G401 (cell line): ENCODE data around the gene NT5C1B. TPM values are rescaled to one million over a fixed set of nuclear protein-coding genes. Genes with fewer than 3 reads are reported as not detected.

Source experiments
- DNase-seq: peaks from one replicate; pipeline ENCODE4 v3.0.0-alpha.2; 2015; ENCODE audit warnings: low spot score
- in situ Hi-C: cut with HindIII; loops from 2 replicates; pipeline ENCODE4 v1.10.0; 2016; ENCODE audit warnings: low sequenced_read_pairs, mixed read lengths
- total RNA-seq: library from RNA; depleted of rRNA; stranded (reverse); fragments of >200 nt; shearing (Covaris generic); gene quantifications from 2 replicates; pipeline ENCODE4 v1.2.3, GENCODE V29; 2014

Gene NT5C1B
- total RNA-seq, 1 experiment from 2014 or later, result not detected

DNA sequence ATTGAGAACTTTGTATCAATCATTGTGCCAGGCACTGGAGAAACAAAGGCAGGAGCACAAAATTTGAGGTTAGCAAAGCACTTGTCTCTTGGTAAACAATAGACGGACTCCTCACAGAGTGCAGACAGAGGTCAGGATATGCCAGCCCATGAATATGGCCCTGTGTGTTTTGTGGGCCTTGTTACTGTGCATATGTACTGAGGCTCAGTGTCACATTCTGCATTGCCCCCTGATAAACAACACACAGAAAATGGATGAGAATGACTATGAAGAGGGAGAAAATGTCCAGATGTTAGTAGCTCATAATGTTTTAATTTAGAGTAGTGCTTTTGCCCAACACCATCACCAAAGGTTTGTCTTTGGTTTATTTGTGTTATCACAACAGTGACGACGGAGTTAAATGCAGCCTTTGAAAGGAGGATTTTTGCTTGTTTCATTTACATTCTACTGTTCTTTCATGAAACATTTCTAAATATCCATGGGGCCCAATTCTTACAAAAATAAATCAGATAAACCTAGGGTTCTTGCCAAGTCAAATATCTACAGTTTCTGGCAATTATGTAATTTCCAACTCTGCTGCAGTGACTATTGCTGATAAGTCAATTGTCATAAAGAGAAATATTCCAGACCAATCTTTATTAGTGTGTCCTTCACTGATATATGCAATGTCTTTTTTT is 14.6 kb upstream of the NT5C1B start:
- in situ Hi-C loops, result no loop called here

DNA sequence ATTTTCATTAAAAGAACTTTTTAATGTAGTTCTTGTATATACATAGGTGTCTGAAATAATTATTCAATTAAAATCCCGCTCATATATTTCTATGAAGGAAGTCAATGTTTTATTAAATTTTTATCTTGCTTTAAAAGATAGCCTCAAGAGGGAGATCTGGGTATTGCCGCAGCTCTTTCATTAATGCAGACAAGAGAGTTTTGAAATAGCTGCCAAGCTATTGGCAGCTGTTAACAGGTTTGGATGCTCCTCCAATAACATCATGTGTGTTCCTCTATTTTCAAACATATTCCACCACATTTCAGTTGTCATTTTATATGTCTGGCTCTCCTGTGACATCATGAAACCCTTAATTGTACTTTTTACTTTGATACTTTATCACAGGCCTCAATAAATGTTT is 12.9 kb upstream of the NT5C1B start:
- no peak for DNase-seq
- in situ Hi-C loops, result no loop called here

More for the DNA sequence above, 14.6 kb upstream of the NT5C1B start:
- no peak for DNase-seq

DNA sequence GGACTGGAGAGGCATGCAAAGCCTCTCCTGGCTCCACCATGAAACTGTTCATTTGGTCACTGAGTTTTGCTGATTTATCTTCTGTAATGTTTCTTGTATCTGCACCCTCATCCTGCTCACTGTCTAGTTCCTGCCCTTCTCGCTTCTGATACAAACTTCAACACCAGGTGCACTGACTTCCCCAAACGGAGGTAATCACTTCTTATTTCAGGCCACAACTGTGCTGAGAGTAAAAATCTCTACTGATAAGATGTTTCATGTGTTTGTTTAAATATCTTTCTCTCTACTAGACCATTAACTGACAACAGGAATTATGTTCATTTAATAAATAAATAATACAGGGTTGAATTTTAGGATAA is 10.9 kb upstream of the NT5C1B start:
- no peak for DNase-seq
- in situ Hi-C loops, result no loop called here

DNA sequence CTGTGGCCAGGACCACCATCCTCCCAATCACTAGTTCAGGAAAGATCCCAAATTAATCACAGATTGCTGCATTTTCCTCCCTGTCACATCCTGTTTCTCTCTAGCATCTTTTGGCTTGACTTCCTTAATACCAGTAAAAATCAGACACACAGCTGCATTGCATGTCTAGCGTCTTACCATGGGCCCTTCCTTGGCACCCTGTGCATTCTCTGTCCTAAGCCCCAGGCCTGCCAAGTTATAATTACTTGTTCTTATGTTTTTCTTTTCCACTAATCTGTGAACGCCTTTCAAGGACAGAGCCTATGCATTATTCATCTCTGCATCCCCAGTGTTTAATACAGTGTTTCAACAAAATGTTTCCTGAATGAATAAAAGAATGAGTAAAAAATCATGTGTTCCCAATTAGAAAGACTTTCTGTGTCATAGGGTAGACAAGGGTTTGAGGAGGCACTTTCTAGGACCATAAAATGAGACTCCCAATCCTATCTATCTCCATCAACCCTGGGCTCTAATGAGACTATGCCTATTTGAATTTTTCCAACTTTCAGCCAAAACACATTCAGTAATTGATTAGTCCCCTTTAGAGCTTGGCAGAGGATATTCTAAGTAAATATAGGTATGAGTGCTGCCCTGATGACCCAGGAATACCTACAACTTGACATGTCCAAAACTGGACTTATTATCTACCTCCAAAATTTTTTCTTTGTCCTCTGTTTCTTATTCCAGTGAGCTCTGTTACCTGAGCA is 10.3 kb upstream of the NT5C1B start:
- in situ Hi-C loops, result no loop called here

DNA sequence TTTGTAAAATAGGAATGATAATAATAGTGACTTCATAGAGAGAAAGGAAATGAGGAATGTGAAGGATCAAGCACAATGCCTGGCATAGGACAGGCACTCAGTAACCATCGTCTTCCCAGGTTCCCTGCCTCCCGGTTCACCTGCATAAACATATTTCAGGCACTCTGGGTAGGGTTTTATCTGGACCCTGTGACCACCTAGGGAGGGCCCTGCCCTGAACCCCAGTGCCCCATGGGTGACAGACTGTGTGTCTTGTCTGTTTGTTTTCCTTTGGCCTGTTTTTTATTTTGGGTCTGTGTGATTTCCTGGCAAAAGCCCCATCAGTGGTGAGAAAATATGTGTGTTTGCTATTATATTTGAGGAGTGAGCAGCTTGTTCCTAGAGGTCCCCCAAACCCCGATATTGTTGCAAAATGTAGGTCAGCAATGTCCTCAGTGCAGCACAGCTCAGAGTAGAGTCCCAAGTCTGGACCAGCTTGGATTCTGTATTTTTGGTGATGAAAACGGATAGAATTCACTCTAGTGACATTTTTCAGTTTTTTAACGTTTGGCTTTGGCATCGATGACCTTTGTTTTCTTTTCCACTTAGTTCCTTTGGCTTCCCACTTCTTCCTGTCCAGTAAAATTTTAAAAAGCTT is 9.6 kb upstream of the NT5C1B start:
- in situ Hi-C loops, result no loop called here
- no peak for DNase-seq

More for the DNA sequence above, 10.3 kb upstream of the NT5C1B start:
- no peak for DNase-seq

DNA sequence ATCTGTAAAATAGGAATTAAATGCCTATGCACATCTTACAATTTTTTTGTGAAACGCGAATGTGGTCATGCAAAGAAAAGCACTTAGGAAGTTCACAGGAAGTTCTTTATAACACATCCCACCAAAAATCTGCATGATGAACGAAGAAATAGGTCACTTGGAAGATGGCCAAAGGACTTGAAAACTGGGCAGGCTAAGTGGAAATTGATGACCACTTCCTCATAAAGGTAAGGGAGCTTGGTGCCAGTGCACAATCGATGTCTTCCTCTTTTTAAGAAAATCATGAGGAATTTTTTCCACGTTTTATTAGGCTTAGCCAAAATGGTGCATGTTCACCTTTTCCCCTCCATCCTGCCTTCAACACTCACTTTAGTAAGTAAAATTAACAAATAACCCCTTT is 8.2 kb upstream of the NT5C1B start:
- in situ Hi-C loops, result no loop called here
- no peak for DNase-seq

DNA sequence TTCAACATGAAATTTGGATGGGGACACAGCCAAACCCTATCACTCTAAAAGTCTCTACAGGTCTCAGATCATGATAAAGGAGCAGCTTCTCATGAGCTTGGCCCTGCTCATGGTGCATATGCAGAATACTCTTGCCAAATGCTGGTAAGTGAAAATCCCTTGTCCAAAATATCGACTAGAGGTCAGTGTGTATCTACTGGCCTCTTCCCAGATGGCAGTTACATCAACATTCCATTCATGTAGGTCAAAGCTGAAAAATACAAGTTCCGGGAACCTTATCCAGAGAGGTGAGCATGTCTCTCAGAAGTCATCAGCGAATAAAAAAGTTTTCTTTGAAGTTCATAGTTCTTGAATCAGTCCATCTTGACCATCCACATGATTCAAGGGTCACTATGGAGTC is 7.6 kb upstream of the NT5C1B start:
- DNase-seq, result no peak
- in situ Hi-C loops, result no loop called here

DNA sequence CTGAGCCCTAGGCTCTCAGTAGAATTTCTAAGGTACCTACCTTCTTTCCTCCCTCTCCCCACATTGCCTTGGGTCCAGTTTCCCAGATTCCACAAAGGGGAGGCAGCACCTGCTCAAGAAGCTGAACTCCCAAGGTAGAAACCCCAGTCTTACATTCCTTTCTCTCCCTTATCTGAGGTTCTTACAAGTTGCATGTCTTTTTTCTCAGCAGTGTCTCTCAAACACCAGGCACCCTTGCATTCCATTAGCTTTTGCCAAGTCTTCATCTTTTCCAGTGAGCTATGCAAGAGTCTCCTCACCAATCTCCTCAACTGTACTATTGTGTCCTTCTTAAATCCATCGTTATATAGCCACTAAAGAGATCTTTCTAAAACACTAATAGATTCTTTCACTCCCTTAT is 4.1 kb upstream of the NT5C1B start:
- in situ Hi-C loops, result no loop called here
- no peak for DNase-seq

DNA sequence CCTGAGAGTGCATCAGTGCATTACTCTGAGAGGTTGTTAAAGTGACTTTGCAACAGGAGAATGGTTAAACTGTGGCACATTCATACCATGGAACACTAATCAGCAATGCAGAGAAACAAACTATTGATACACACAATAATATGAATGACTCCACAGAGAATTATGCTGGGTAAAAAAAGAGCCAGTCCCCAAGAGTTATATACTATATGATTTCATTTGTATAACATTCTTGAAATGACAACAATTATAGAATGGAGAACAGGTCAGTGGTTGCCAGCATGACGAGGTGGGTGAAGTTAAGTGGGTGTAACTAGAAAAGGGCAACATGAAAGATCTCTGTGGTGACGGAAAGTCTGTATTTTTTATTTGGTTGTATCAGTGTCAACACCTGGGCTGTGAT is 3.0 kb upstream of the NT5C1B start:
- in situ Hi-C loops, result no loop called here
- DNase-seq, result no peak

DNA sequence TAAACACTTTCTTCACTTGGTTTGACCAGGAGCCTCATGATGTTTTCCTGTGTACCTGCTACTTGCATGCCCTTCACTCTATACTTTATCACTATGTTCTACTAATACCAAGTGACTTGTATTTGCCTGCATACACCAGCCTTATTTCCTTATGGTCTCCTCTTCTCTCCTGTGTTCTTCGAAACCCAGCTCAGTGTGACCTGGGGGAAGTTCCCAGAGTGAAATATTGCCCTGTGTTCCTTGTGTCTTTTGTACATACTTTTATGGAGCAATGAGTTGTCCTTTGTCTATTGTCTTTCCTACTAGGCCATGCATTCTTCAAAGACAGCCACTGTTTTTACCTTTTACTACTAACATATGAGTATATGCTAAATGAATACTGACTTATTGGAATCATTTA is 567 bp downstream of the NT5C1B start:
- in situ Hi-C loops, result no loop called here
- DNase-seq, result no peak

DNA sequence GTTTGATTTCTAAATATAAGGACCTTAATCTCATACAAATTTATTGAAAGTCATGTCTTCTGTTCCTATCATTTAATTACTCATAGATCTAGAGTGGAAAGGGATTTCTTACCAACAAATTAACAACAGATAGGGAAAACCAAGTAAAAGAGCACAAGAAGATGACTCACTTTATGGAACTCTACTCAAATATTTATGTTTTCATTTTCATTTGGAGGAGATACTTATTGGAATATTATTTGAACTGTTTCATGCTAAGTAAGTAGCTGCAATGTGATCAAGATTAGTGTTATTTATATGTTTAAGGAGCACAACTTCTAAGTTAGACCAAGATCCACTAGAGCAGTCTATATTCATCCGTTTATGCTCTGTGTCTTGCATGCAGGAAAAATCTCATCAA is 1.3 kb downstream of the NT5C1B start:
- no peak for DNase-seq
- in situ Hi-C loops, result no loop called here

DNA sequence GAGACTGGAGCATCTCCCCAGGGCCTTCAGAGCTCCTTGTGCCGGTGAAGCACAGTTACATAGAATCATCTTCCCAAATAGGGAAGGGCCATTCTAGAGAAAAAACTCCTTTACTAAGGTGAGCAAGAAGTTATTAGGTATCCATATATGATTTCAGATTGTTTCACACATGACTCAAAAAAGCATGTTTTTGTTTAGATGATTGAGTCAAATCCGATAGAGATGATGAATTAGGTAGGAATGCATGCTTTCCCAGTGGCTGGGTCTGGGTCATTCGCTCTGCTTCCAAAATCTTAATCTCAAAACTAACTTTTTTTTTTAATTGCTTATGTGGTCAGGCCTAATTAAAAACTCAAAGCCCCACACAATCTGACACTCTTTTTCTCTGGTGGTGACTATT is 3.8 kb downstream of the NT5C1B start:
- no peak for DNase-seq
- in situ Hi-C loops, result no loop called here

DNA sequence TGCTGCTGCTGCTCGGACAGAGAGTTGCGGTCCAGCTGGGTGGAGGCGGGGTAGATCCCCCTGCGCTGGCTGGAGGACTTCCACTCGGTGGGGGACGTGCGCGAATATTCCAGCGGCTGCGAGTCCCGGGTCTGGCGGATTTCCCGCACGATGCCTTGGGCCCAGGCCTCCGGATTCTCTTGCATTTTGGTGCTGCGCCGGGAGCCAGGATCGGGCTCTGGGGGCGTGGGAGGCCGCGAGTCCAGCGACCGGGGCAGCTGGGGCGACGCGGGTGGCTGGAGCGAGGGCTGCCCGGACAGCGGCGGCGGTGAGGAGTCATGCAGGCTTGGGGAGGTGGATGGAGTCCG is 4.8 kb downstream of the NT5C1B start:
- no peak for DNase-seq
- in situ Hi-C loops, result no loop called here

DNA sequence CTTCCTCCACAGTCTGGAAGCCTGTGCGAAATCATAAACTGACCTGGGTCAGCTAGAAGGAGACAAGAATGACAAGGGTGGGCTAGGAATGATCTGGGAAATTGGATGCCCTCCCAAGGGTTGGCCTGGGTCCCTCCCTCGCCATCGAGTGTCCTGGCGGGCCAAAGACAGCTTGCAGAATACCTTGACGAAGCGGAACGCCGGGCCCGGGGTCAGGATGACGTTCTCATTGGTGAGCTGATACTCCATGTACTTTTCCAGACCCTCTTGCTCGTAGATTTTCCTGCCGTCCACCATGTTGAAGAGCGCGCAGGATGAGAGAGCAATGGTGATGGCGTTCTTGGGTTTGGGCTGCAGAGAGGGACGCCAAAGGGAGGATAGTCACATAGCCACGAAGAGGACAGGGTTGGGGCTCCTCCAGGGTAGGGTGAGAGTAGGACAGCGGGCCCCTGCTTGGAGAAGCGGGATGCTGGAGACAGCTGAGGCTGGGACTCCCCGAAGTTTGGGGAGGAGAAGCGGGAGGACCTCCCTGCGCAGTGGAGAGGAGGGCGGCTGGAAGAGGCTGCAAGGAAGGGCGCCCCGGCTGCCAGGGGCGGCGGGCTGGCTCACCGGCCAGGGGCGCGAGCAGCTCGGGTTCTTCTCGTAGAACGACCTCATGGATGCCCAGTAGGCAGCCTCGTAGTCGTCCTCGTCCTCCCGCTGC is 5.3 kb downstream of the NT5C1B start:
- DNase-seq, result no peak
- in situ Hi-C loops, result no loop called here

DNA sequence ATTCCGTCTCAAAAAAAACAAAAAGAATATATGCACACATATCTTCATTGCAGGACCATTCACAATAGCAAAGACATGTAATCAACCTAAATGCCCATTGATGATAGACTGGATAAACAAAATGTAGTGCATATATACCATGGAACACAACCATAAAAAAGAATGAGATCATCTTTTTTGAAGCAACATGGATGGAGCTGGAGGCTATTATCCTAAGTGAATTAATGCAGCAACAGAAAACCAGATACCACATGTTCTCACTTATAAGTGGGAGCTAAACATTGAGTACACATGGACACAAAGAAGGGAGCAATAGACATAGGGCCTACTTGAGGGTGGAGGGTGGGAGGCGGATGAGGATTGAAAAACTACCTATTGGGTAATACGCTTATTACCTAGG is 8.8 kb downstream of the NT5C1B start:
- DNase-seq, result no peak
- in situ Hi-C loops, result no loop called here

DNA sequence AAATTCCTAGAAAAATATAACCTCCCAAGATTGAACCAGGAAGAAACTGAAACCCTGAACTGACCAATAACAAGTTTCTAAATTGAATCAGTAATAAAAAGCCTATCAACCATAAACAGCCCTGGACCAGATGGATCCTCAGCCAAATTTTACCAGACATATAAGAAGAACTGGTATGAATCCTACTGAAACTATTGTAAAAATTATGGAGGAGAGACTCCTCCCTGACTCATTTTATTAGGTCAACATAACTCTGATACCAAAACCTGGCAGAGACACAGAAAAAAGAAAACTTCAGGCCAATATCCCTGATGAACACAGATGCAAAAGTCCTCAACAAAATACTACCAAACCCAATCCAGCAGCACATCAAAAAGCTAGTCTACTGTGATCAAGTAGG is 11.3 kb downstream of the NT5C1B start:
- no peak for DNase-seq
- in situ Hi-C loops, result no loop called here

DNA sequence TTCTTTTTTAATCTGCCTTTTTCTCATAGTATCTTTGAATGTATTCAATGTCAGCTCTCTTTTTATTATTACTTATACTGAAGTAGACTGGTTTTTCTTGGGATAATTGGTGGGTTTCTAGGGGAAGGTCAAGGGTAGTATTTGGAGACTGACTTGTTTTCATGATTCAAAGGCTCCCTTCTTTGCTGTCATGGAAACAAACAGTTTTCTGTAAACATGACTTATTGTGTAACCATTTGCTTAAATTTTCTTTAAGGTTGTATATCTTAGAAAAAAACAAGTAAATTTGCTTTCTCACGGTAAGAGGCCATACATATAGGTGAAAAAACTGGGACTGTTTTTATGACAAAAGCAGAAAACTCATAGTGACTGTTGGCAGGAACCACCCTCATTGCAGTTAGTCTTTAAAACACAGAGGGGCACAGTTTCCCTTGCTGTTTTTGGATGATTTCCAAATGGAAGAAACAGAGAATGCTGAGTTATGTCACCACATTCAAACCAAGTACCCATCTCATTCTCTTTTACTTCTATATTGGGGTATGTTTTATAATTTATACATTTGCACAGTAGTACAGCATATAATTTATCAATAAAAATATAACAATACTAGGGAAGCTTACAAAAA is 23.1 kb downstream of the NT5C1B start:
- DNase-seq, result no peak
- in situ Hi-C loops, result no loop called here

DNA sequence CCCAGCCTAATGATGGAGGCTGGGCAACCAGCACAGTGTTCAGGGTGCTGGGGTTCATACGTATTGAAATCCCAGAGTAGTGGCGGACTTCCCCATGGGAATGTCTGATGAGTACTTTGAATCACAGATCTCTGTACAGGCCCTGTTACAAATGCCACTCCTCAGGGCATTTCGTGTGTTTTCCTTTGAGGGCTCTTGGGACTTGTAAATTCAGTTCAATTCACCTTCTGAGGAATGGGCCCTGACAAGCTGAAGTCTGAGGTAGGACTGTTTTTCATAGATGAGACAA is 28.6 kb downstream of the NT5C1B start:
- no peak for DNase-seq
- in situ Hi-C loops, result no loop called here

DNA sequence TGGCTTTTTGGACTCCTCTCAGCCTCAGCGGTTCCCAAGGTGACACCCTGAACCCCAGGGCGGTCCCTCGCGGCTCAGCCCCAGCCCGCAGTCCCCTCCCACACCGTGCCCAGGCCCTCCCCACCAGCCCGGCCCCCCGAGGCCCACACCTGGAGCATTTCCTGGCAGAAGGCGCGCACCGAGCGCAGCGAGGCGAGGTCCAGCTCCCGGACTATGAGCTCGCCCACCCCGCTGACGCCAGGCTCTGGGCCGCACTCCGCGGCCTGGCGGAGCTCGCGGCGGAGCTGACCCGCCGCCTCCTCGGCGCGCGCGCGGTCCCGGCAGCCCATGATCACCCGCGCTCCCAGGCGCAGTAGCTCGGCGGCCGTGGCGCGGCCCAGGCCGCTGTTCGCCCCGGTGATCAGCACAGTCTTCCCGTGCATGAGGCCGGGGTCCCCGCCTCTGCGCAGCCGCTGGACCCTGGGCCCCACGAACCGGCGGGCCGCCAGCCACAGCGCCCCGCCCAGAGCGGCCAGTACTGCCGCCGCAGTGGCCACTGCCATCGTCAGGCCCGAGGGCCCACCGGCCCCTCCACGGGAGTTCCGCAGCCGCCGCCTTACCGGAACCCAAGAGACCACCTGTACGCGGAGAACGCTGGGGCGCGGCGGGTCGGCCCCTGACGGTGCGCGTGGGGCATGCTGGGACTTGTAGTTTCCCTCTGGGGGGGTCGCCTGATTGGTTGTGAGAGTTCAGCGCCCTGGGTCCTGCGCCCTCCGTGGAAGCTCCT is 29.2 kb downstream of the NT5C1B start, which contains the start of gene RDH14:
RDH14 (minus strand) TSS at position 623 of the 766 bp plus-strand sequence; CDS start at position 542, 81 bp downstream.
- peak; percentile 95 for DNase-seq
- in situ Hi-C loops, result no loop called here
